ENCODE measurements around the gene PLA2G5.
"Not testable (repeated sequence)": the region's sequence is repeated elsewhere in the genome, so short reads cannot be mapped to it uniquely, and the experiment has no call there.

The PLA2G5 gene, protein sequence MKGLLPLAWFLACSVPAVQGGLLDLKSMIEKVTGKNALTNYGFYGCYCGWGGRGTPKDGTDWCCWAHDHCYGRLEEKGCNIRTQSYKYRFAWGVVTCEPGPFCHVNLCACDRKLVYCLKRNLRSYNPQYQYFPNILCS

GRCh38 chr1:20069874-20070273 is at the start of gene PLA2G5:
Gene PLA2G5 (plus strand): TSS chr1:20070194. CDS start chr1:20084831, 14,637 bp downstream.
- H3K4me1 ChIP-seq (ENCODE audit: control insufficient read depth, insufficient read depth, low read length) = peaks cover 23% of the 10 kb centered on the region
- peak within 1 kb of the TSS in 1 of 2 donors; percentile 64 for H3K4me3 ChIP-seq (ENCODE audit: low read length in 2 of 2)
- no peaks in the 10 kb centered on the region for H3K9me3 ChIP-seq (ENCODE audit: control insufficient read depth in 2 of 2, low read length in 2 of 2)
- no peaks in the 10 kb centered on the region for H3K36me3 ChIP-seq (ENCODE audit: control insufficient read depth in 2 of 2, insufficient read depth in 2 of 2, low read length in 2 of 2)
- H3K27me3 ChIP-seq (ENCODE audit: control insufficient read depth in 1 of 2, insufficient read depth in 2 of 2, low read length in 2 of 2) = peaks cover 0 to 2% of the 10 kb centered on the region in 2 donors
- peak within 1 kb of the TSS; percentile 37 for H3K27ac ChIP-seq (ENCODE audit: low read length)
- peak within 1 kb of the TSS in 1 of 2 donors; percentile 60 for H3K9ac ChIP-seq (ENCODE audit: low read length in 2 of 2)

DNA sequence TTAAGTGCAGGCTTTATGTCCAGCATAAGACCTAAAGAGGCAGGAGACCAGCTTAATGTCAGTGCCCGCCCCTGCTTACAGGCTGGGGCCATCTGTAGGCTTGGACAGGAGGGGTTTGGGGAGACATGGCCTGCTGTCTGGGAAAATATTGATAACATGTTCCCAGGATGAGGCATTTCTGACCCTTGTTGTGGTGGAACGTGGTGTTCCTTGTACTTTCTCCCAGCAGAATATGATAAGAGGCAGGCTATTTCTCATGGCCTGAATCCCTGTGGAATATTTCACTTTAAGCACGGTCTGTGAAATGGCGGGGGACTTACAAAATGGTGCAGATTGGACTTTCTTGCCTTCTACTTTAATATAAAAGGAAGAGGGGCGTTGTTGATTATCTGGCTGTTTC is 41.9 kb upstream of the PLA2G5 start:
- H3K27ac ChIP-seq (ENCODE audit: low read length) = no peak overlapping the region

DNA sequence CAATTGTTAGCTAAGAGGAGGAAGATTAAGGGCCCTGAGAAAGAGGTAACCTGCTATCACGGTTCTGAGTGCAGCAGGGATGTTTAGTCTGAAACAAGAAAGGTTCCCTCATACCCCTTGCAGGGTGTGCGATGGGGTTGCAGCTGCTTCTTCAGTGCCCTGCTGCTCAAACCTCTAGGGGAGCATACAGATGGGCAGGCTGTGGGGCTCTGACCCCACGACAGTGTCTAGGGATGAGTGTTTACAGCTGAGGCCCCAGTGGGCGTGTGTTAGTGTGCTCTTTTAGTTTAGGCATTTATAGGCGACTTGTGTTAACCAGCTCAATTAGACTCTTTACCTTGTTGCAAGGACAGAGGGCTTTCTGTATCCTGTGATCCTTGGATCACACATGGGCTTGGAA is 41.3 kb upstream of the PLA2G5 start:
- Histone ChIP-seq H3K27me3 (ENCODE audit: control insufficient read depth in 1 of 2, insufficient read depth in 2 of 2, low read length in 2 of 2) (peaks cover 3 to 6% of the 10 kb centered on the region in 2 donors), H3K4me3 (ENCODE audit: low read length in 2 of 2) (no peak overlapping the region), H3K9ac (ENCODE audit: low read length in 2 of 2) (no peak overlapping the region), H3K9me3 (ENCODE audit: control insufficient read depth in 2 of 2, low read length in 2 of 2) (no peaks in the 10 kb centered on the region), H3K27ac (ENCODE audit: low read length) (no peak overlapping the region), H3K36me3 (ENCODE audit: control insufficient read depth in 2 of 2, insufficient read depth in 2 of 2, low read length in 2 of 2) (no peaks in the 10 kb centered on the region), H3K4me1 (ENCODE audit: control insufficient read depth, insufficient read depth, low read length) (no peaks in the 10 kb centered on the region)

More for the DNA sequence above, 41.9 kb upstream of the PLA2G5 start:
- no peaks in the 10 kb centered on the region for H3K4me1 ChIP-seq (ENCODE audit: control insufficient read depth, insufficient read depth, low read length)
- peaks cover 0 to 4% of the 10 kb centered on the region in 2 donors for H3K9me3 ChIP-seq (ENCODE audit: control insufficient read depth in 2 of 2, low read length in 2 of 2)
- peaks cover 3 to 6% of the 10 kb centered on the region in 2 donors for H3K27me3 ChIP-seq (ENCODE audit: control insufficient read depth in 1 of 2, insufficient read depth in 2 of 2, low read length in 2 of 2)
- H3K9ac ChIP-seq (ENCODE audit: low read length in 2 of 2) = no peak overlapping the region
- H3K4me3 ChIP-seq (ENCODE audit: low read length in 2 of 2) = no peak overlapping the region
- H3K36me3 ChIP-seq (ENCODE audit: control insufficient read depth in 2 of 2, insufficient read depth in 2 of 2, low read length in 2 of 2) = no peaks in the 10 kb centered on the region

DNA sequence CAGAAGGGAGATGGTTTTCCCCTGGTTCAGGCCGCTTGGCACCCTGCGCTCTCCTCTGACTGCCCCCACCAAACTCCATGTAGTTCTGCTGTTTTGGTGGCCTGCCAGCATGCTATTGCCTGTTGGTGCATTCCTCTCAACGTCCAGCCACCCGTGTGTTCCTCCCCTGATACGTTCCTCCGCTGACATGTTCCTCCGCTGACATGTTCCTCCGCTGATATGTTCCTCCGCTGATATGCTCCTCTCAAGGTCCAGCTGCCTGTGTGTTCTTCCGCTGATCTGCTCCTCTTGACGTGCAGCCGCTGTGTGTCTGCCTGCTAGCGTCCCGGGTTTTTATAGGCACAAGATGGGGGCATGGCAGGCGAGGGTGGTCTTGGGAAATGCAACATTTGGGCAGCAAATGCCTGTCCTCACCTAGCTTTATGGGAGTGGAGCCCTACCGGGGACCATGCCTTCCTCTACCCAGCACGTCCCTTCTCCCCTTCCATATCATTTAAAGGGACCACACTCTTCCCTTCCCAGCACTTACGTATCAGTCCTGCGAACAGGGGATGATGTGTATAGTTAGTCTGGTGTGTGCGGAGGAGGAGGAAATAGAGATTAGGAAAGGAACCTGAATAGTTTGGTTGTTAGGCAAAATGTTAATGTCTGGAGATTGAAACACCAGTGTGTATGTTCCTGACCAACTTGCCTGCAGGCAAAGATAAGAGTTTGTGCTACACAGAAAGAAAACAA is 40.6 kb upstream of the PLA2G5 start:
- no peaks in the 10 kb centered on the region for H3K36me3 ChIP-seq (ENCODE audit: control insufficient read depth in 2 of 2, insufficient read depth in 2 of 2, low read length in 2 of 2)
- H3K4me3 ChIP-seq (ENCODE audit: low read length in 2 of 2) = no peak overlapping the region
- H3K27me3 ChIP-seq (ENCODE audit: control insufficient read depth in 1 of 2, insufficient read depth in 2 of 2, low read length in 2 of 2) = peaks cover 3 to 6% of the 10 kb centered on the region in 2 donors
- no peak overlapping the region for H3K27ac ChIP-seq (ENCODE audit: low read length)
- no peaks in the 10 kb centered on the region for H3K9me3 ChIP-seq (ENCODE audit: control insufficient read depth in 2 of 2, low read length in 2 of 2)
- H3K9ac ChIP-seq (ENCODE audit: low read length in 2 of 2) = no peak overlapping the region
- no peaks in the 10 kb centered on the region for H3K4me1 ChIP-seq (ENCODE audit: control insufficient read depth, insufficient read depth, low read length)

DNA sequence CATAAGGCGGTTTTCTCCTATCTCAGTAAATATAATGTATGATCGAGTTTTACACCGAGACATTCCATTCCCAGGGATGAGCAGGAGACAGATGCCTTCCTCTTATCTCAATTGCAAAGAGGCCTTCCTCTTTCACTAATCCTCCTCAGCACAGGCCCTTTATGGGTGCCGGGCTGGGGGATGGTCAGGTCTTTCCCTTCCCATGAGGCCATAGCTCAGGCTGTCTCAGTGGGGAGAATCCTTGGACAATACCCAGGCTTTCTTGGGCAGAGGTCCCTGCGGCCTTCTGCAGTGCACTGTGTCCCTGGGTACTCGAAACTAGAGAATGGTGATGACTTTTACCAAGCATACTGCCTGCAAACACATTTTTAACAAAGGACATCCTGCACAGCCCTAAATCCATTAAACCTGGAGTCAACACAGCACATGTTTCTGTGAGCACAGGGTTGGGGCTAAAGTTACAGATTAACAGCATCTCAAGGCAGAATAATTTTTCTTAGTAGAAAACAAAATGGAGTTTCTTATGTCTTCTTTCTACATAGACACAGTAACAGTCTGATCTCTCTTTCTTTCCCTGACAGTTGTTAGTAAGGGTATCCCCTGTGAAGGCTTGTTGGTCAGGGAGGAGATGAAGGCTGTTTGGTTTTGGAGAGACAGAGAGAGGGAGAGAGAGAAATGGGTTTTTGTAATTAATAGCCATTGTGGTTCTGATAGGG is 39.4 kb upstream of the PLA2G5 start:
- not testable (repeated sequence) for H3K9me3 ChIP-seq (ENCODE audit: control insufficient read depth in 2 of 2, low read length in 2 of 2); H3K27ac ChIP-seq (ENCODE audit: low read length); H3K4me1 ChIP-seq (ENCODE audit: control insufficient read depth, insufficient read depth, low read length); H3K27me3 ChIP-seq (ENCODE audit: control insufficient read depth in 1 of 2, insufficient read depth in 2 of 2, low read length in 2 of 2); H3K36me3 ChIP-seq (ENCODE audit: control insufficient read depth in 2 of 2, insufficient read depth in 2 of 2, low read length in 2 of 2); H3K4me3 ChIP-seq (ENCODE audit: low read length in 2 of 2); H3K9ac ChIP-seq (ENCODE audit: low read length in 2 of 2)

DNA sequence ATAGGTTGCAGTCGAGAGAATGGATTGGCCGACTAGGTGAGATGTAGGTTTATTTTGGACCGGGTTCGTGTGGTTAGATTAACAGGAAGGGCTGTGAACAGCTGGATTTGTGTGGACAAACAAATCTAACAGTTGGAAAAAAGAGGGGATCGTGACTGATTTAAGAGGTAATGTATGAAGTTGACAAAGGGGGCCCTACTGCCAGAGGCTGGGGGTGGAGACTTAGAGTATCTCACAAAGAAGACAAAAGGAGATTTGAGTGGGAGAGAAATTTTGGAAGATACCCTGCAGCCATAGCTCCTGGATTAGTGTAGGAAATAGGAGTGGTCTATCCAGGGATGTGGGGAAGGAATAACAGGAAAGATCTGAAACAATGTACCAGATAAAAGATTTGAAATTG is 38.8 kb upstream of the PLA2G5 start:
- Histone ChIP-seq H3K4me3 (ENCODE audit: low read length in 2 of 2) (no peak overlapping the region), H3K36me3 (ENCODE audit: control insufficient read depth in 2 of 2, insufficient read depth in 2 of 2, low read length in 2 of 2) (no peaks in the 10 kb centered on the region), H3K27ac (ENCODE audit: low read length) (no peak overlapping the region), H3K9me3 (ENCODE audit: control insufficient read depth in 2 of 2, low read length in 2 of 2) (no peaks in the 10 kb centered on the region), H3K27me3 (ENCODE audit: control insufficient read depth in 1 of 2, insufficient read depth in 2 of 2, low read length in 2 of 2) (peaks cover 3 to 6% of the 10 kb centered on the region in 2 donors), H3K9ac (ENCODE audit: low read length in 2 of 2) (no peak overlapping the region), H3K4me1 (ENCODE audit: control insufficient read depth, insufficient read depth, low read length) (no peaks in the 10 kb centered on the region)

GRCh38 chr1:20031836-20032235 is 38.2 kb upstream of the PLA2G5 start:
- Histone ChIP-seq H3K27ac (ENCODE audit: low read length) (no peak overlapping the region), H3K4me3 (ENCODE audit: low read length in 2 of 2) (no peak overlapping the region), H3K36me3 (ENCODE audit: control insufficient read depth in 2 of 2, insufficient read depth in 2 of 2, low read length in 2 of 2) (no peaks in the 10 kb centered on the region), H3K27me3 (ENCODE audit: control insufficient read depth in 1 of 2, insufficient read depth in 2 of 2, low read length in 2 of 2) (peaks cover 3 to 6% of the 10 kb centered on the region in 2 donors), H3K4me1 (ENCODE audit: control insufficient read depth, insufficient read depth, low read length) (no peaks in the 10 kb centered on the region), H3K9ac (ENCODE audit: low read length in 2 of 2) (no peak overlapping the region), H3K9me3 (ENCODE audit: control insufficient read depth in 2 of 2, low read length in 2 of 2) (no peaks in the 10 kb centered on the region)

- Histone ChIP-seq H3K36me3 (ENCODE audit: control insufficient read depth in 2 of 2, insufficient read depth in 2 of 2, low read length in 2 of 2) (no peaks in the 10 kb centered on the region), H3K9me3 (ENCODE audit: control insufficient read depth in 2 of 2, low read length in 2 of 2) (peaks cover 0 to 2% of the 10 kb centered on the region in 2 donors), H3K27me3 (ENCODE audit: control insufficient read depth in 1 of 2, insufficient read depth in 2 of 2, low read length in 2 of 2) (peaks cover 3 to 6% of the 10 kb centered on the region in 2 donors), H3K4me3 (ENCODE audit: low read length in 2 of 2) (no peak overlapping the region), H3K4me1 (ENCODE audit: control insufficient read depth, insufficient read depth, low read length) (no peaks in the 10 kb centered on the region), H3K9ac (ENCODE audit: low read length in 2 of 2) (no peak overlapping the region), H3K27ac (ENCODE audit: low read length) (no peak overlapping the region)
Measured at GRCh38 chr1:20032425-20032824, 37.6 kb upstream of the PLA2G5 start.

- no peak overlapping the region for H3K4me3 ChIP-seq (ENCODE audit: low read length in 2 of 2)
- H3K9me3 ChIP-seq (ENCODE audit: control insufficient read depth in 2 of 2, low read length in 2 of 2) = peaks cover 0 to 2% of the 10 kb centered on the region in 2 donors
- H3K4me1 ChIP-seq (ENCODE audit: control insufficient read depth, insufficient read depth, low read length) = no peaks in the 10 kb centered on the region
- no peak overlapping the region for H3K9ac ChIP-seq (ENCODE audit: low read length in 2 of 2)
- peaks cover 3 to 5% of the 10 kb centered on the region in 2 donors for H3K27me3 ChIP-seq (ENCODE audit: control insufficient read depth in 1 of 2, insufficient read depth in 2 of 2, low read length in 2 of 2)
- no peaks in the 10 kb centered on the region for H3K36me3 ChIP-seq (ENCODE audit: control insufficient read depth in 2 of 2, insufficient read depth in 2 of 2, low read length in 2 of 2)
- H3K27ac ChIP-seq (ENCODE audit: low read length) = no peak overlapping the region
Measured at GRCh38 chr1:20033420-20033819, 36.6 kb upstream of the PLA2G5 start.

GRCh38 chr1:20035114-20035513 is 34.9 kb upstream of the PLA2G5 start:
- Histone ChIP-seq H3K27ac (ENCODE audit: low read length) (no peak overlapping the region), H3K4me1 (ENCODE audit: control insufficient read depth, insufficient read depth, low read length) (no peaks in the 10 kb centered on the region), H3K36me3 (ENCODE audit: control insufficient read depth in 2 of 2, insufficient read depth in 2 of 2, low read length in 2 of 2) (no peaks in the 10 kb centered on the region), H3K4me3 (ENCODE audit: low read length in 2 of 2) (no peak overlapping the region), H3K27me3 (ENCODE audit: control insufficient read depth in 1 of 2, insufficient read depth in 2 of 2, low read length in 2 of 2) (no peaks in the 10 kb centered on the region), H3K9ac (ENCODE audit: low read length in 2 of 2) (no peak overlapping the region), H3K9me3 (ENCODE audit: control insufficient read depth in 2 of 2, low read length in 2 of 2) (peaks cover 0 to 2% of the 10 kb centered on the region in 2 donors)

Data from stomach smooth muscle (tissue), 2 donors.